HG03175 (cell line): ENCODE measurements around the gene CP.
"Not testable (repeated sequence)": the region's sequence is repeated elsewhere in the genome, so short reads cannot be mapped to it uniquely, and the experiment has no call there.

Experiments
- ATAC-seq: cut with Tn5 transposase; IDR thresholded peaks from one replicate; pipeline ENCODE4 v1.9.1; 2021; ENCODE audit warnings: mild to moderate bottlenecking, moderate library complexity; ENCODE audit not compliant: unreplicated experiment

Gene CP

DNA sequence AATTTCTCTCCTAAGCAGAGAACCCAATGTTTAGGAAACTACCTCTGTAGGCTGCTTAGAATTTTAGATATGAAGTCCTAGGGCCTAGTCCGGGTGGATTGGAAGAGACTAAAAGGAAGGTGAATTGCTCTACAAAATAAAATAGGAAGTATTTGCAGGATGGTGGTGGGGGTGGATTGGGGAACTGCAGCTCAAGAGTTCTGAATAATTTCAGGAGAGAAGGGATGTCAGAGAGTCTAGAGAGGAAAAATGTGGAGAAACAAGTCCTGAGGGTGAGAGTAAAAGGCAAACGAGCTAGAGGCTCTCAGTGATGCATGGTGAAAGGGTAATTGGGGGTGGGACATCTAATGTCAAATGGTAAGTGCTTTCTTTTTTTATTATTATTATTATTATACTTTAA, 10.2 kb upstream of the CP start:
- ATAC-seq, result no peak

GRCh38 chr3:149227591-149228268, 6.1 kb upstream of the CP start:
- ATAC-seq, result no peak

- ATAC-seq, result no peak
Measured at GRCh38 chr3:149226776-149227175, 5.1 kb upstream of the CP start.

DNA sequence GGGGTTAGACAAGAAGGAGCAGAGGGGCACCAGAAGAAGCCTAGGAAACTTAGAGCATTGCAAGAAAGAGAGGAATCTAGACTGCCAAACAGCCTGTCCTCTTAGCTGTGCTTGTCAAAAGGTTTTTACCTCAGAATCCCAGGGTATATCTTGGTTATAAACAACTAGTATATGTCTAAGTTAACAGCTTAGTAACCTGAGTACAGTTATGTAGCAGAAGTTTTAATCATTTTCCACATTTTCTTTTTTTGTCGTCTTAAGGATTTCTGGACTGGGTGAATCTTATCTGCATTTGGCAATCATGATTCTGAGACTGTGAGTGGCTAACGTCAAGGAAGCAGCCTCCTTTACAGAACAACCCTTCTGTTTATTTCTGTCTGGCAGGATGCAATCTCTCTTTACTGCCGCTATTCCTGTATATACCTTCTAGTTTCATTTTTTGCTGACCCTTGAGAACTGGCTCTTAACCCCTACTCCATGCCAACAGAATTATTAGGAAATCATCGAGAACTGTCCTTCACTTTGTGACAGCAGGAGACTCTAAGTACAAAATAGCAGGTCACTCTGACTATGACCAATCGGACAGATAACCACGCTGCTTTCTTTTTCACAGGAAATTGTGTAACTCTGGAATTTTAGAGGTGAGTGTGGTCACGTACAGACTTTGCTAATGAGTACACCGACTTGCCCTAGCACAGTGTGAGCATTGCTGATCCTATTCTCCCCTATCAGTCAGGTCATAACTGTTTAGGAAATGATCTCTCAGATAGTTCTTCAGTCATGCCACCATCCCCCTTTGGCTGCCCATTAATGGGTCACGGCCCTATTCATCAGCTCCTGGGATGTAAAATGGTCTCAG, 3.3 kb upstream of the CP start:
- peak; percentile 94 for ATAC-seq

DNA sequence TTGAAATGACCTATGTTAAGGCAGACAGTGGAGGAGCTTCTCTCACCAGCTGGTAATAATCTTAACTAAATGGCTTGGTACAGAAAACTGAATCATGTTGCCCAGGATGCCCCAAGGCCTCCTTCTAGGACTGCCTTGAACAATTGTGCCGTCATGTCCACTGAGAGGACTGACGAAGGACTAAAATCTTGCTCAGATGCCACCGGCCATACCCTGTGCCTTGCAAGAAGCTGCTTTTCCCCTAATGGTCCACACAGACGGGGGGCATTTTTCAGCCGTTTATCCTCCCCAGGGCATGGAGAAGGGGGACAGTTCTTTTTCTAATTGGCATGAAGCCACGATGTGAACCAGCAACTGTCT, 1.8 kb upstream of the CP start:
- no peak for ATAC-seq

DNA sequence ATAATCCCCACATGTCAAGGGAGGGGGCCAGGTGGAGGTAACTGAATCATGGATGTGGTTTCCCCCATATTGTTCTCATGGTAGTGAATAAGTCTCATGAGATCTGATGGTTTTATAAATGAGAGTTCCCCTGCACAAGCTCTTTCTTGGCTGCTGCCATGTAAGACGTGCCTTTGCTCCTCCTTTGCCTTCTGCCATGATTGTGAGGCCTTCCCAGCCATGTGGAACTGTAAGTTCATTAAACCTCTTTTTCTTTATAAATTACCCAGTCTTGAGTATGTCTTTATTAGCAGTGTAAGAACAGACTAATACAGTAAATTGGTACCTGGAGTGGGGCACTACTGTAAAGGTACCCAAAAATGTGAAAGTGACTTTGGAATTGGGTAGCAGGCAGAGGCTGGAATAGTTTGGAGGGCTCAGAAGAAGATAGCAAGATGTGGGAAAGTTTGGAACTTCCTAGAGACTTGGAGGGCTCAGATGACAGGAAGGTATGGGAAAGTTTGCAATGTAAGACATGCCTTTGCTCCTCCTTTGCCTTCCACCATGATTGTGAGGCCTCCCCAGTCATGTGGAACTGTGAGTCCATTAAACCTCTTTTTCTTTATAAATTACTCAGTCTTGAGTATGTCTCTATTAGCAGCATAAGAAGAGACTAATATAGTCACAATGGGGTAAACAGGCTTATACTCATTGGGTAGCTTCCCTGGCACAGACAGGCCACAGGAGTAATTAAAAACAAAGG, 2.1 kb downstream of the CP start:
- ATAC-seq, result not testable (repeated sequence)

- no peak for ATAC-seq
Measured at GRCh38 chr3:149217347-149217746, 4.3 kb downstream of the CP start.

DNA sequence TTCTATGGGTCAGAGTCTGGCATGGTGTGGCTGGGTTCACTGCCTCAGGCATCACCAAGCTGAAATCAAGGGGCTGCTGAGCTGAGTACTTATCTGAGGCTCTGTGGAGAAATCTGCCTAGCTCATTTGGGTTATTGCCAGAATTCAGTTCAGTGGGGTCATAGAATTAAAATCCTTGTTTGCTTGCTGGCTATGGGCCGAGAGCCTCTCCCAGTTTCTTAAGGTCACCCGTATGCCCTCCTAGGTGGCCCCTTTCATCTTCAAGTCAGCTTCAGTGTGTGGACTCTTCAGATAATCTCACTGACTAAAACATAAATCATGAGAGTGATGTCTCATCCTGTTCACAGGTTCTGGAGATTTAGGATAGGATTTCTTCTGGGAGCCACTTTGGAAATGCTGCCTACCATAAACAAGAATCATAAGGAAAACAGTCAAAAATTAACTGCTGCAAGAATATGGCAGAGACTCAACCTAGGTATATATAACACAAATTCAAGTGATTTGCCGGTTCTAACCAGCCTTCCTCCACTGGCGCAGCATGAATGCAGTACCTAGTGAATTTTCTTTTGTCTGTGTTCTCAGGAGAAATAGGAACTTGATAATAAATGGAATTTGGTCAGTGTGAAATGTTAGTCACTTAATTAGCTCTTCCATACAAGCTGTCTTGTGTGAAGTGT, 5.3 kb downstream of the CP start:
- no peak for ATAC-seq

- ATAC-seq, result no peak
Measured at GRCh38 chr3:149215515-149215914, 6.1 kb downstream of the CP start.

DNA sequence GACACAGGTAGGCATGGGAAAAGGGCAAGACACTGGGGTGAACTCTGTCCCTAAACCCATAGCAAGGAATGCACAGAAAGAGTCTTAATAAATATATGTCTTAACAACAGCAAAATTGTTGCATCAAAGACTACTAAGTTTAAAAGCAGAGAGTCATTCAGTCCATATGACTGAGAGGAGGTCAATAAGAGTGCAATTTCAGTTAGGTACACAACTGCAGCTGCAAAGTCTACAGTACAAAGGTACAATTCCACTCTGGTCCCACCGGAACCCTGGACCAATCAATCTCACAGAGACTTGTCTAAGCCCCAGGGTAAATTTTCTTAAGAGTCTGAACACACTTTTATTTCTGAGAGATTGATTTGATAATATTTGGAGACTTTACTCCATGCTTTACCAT, 6.9 kb downstream of the CP start:
- ATAC-seq, result no peak

DNA sequence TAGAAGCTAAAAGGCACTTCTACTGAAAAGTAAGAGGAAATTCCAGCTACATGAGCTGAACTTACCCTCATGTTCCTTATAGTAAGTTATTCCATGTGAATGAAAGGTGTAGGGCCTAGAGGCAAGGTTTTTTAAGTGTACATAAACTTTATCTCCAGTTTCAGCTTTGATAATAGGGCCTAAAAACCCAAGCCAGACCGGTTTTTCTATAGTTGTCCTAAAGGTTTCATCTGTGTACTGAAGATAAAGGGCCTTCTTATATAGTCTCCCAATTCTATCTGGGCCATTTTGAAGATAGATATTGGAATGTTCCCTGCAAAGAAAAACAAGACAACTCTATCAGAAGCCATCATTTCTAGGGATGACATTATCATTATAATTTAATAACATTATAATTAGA, 9.2 kb downstream of the CP start:
- ATAC-seq, result no peak

- ATAC-seq, result no peak
Measured at GRCh38 chr3:149209431-149209830, 12.2 kb downstream of the CP start.

- ATAC-seq, result no peak
Measured at GRCh38 chr3:149207475-149207874, 14.2 kb downstream of the CP start.

- no peak for ATAC-seq
Measured at GRCh38 chr3:149204390-149204991, 17.1 kb downstream of the CP start.

DNA sequence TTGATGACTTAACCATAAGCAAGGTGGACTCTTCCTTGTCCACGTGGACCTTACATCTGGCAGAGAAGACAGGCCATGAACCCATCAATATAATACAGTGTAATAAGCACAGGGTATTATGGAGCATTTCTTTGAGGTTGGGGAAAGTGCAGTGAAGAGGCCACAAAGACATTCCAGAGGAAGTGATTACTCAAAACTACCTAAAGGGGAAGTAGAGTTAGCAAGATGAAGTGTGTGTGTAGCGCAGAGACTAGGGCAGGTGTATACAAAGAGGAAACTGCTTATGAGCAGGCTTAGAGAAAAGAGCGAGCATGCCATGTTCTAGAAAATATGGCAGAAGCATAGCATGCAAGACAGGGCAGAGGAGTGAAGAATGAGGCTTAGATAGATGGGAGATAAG, 17.9 kb downstream of the CP start:
- peak; percentile 98 for ATAC-seq

DNA sequence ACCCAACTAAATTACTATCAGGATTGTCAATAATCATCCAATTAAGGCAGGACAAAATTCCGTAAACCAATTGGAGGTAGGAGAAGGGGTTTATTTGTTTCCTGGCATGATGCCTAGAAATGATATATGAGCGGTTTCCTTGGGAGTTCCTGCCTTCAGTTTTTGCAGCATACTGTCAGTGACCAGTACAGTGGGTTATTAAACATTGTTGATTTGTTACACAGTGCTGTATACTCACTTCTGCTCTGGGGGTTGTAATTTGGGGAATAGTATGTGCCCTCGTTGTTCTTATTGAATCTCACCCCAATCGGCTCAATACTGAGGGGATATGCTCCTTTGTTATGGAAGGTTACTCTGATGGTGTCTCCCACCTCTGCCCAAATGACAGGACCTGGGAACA, 22.2 kb downstream of the CP start:
- no peak for ATAC-seq

DNA sequence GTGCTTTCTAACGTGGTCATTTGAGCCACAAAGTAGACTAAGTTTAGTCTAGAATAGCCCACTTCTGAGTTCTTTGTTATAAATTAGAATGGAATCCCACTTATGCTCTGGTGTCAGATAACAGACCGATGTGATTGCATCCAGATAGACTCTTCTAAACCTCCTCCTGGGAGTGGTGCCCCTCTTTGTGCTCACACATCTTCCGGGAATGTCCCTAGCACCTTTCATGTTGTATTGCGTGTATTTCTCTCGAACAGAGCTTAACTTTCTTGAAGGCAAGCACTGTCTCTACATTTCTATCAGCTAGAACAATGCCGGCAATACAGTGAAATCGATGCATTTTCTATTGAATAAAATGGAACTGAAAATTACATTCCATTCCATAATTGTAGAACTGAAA, 23.0 kb downstream of the CP start:
- ATAC-seq, result no peak

GRCh38 chr3:149197669-149198068, 24.0 kb downstream of the CP start:
- ATAC-seq, result no peak

GRCh38 chr3:149196805-149197592, 24.6 kb downstream of the CP start:
- ATAC-seq, result not testable (repeated sequence)

DNA sequence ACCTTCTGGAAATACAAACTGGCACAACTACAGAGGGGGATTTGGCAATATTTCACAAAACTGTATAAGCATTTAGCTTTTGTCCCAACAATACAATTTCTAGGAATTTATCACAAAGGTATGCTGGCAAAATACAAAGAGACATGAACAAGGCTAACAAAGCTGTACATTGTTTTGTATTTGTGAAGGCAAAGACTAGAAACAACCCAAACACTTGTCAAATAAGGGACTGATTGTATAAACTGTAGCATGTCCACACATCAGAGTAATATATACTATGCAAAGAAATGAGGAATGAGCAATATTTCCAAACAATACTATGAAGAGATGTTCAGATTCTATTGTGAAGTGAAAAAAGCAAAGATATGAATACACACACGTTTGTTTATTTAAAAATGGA, 26.4 kb downstream of the CP start:
- ATAC-seq, result no peak
